Epithelial cell of prostate (primary cell): ENCODE measurements around the gene MCC.

Experiments used
- DNase-seq: peaks from one replicate; pipeline ENCODE4 v3.0.0-alpha.2; 2011; ENCODE audit warnings: low read depth, low spot score
- H3K27ac ChIP-seq: fragments of 450-650 bp; 2 replicates; pipeline ENCODE4 v1.5.1; 2017; ENCODE audit warnings: mild to moderate bottlenecking

Gene MCC

DNA sequence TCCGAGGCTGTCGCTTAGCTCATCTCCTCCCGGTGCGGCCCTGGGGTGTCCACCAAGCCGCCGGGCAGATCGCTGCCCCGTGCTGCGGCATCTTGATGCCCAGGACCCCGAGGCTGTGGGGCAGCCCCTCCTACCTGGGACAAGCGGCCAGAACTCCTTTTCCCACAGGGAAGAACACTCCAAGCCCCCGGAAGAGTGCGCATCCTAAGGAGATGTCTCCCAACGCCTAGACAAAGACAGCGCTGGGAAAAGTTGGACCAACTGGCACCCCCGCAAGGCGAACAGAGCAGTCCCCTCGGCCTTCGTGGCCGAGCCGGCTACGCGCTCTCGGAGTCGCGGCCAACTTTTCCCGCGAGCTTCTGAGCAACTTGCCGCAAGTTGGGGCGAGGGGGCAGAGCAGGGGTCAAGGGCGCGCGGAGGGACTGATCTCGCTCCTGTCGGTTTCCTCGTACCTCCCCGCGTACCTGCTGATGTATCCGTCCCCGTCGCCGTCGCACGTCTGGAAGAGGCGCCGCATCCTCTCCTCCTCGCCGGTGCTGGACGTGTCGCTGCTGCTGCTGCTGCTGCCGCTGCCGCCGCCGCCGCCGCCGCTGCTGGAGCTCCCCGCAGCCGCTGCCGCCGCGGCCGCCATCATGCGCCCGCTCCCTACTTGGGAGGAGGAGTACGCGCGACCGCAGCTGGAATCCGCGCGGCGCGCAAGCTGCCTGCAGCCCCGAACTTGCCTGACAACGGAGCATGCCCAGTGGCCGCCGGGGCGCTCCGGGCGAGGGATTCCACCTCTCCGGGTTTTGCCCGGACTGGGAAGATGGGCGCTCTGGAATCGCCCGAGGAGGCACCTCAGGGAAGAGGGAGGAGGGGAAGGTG lies at the start of gene MCC:
Gene MCC, minus strand, starts transcription at position 673 of the 864 bp plus-strand sequence.
- peak; percentile 78 for DNase-seq
- H3K27ac ChIP-seq = peak within 1 kb of the TSS; percentile 80

DNA sequence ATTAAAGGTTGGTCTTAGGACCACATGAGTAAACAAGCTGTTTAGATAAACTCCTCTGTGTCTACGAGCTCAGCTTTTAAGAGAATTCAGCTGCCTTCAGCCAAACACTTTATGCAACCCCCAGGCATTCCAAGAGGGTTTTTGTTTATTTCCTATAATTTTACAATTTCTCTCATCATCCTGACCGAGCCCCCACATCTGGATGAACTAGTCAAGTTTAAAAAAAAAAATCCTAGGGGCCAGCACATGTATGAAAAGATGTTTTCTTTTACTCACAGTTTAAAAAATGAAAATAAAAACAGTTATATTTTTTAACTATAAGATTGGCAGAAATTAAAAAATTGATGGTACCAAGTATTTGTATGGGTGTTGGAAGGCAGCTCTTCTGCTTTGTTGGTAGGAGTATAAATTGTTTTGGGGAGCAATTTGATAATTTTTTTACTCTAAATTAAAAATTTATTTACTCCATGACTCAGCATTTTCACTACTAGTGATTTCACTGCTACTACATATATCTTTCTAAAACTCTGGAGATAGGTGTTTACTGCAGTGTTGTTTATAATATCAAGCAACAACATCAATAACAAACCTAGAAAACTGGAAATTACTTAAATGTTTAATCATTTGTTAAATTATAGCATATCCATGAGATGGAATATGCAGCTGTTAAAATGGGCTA lies 43.4 kb upstream of the MCC start:
- no peak for DNase-seq
- H3K27ac ChIP-seq = no peak overlapping the region

DNA sequence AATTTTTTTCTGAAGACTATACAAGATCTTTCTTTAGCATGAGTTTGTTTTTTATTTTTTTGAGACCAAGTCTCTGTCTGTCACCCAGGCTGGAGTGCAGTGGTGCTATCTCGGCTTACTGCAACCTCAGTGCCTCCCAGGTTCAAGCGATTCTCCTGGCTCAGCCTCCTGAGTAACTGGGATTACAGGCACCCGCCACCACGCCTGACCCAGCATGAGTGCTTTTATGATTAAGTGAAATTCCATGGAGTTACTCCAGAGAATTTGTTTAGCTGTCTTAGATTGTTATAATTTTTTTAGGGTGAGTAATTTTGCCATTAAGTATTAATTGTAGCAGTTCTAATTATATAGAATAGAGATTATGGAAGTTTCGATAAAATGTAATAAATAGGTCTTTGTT lies 39.5 kb upstream of the MCC start:
- no peak overlapping the region for H3K27ac ChIP-seq
- DNase-seq = no peak

- no peak overlapping the region for H3K27ac ChIP-seq
Measured at GRCh38 chr5:113526421-113526820, 38.2 kb upstream of the MCC start.

GRCh38 chr5:113524927-113525326 lies 36.7 kb upstream of the MCC start:
- H3K27ac ChIP-seq = no peak overlapping the region
- no peak for DNase-seq

More at GRCh38 chr5:113526421-113526820, 38.2 kb upstream of the MCC start:
- DNase-seq = no peak

GRCh38 chr5:113523168-113523567 lies 34.9 kb upstream of the MCC start:
- H3K27ac ChIP-seq = no peak overlapping the region
- no peak for DNase-seq

DNA sequence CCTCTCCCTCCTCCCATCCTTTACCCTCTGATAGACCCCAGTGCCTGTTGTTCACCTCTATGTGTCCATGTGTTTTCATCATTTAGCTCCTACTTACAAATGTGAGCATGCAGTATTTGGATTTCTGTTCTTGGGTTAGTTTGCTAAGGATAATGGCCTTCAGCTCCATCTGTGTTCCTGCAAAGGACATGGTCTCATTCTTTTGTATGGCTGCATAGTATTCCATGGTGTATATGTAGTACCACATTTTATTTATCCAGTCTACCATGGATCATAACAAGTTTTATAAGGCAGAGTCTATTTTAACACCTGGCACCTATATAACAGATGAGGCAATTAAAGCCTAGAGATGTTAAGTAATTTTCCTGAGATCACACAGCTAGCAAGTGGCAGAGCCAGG lies 32.6 kb upstream of the MCC start:
- DNase-seq = no peak
- no peak overlapping the region for H3K27ac ChIP-seq

DNA sequence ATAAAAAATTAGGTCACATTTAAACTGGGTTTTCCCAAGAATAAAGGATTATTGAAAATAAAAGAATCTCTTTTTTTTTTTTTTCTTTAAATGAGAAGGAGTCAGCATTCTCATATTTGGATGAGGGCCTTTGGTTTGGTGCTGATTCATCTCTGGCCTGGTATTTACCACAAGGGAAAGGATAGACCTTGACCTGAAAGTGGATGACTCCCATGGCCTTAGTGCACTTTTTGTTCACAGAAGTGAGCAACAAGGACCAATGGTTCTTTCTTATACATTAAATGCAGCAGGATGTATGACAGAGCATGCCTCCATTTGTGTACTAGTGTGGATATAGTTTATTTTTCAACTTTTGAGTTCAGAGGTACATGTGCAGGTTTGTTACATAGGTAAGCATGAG lies 32.2 kb upstream of the MCC start:
- no peak for DNase-seq
- no peak overlapping the region for H3K27ac ChIP-seq

- DNase-seq = no peak
- no peak overlapping the region for H3K27ac ChIP-seq
Measured at GRCh38 chr5:113519412-113519811, 31.2 kb upstream of the MCC start.

- H3K27ac ChIP-seq = no peak overlapping the region
- DNase-seq = no peak
Measured at GRCh38 chr5:113518884-113519283, 30.6 kb upstream of the MCC start.

- no peak for DNase-seq
- H3K27ac ChIP-seq = peak overlapping the region; percentile 66
Measured at GRCh38 chr5:113514289-113514635, 26.0 kb upstream of the MCC start.

DNA sequence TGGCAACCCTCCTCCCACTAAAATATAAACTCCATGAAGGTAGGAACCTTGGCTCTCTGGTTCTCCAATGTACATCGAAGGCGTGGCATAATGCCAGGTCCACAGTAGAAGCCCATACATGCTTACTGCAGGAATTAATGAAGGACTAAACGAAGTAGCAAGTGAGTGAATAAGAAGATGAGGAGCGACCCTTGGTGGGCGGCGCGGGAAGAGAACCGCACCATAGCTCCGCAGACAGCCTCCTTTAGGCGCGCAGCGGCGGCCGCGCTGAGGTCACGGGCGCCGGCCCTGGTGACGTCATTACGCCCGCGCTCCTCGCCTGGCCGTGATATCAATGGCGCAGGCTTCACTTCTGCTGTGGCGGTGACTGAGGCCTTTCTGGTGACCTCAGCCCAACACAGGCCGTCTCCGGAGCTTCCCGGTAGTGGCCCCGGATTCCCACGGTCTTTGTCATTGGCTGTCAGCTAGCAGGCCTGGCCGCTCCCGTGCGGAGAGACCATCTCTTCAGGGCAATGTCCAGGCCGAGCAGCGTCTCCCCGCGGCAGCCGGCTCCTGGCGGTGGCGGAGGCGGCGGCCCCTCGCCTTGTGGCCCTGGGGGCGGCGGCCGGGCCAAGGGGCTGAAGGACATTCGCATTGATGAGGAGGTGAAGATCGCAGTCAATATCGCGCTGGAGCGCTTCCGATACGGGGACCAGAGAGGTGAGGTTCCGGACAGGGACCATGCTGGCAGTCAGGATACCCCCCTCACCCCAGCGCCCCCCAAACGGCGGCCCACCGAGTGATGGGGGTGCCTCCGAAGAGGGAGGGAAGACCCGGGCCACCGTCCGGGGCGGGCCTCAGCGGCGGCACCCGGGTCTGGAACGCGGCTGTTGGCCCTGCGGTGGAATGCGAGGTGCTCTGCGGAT lies 25.4 kb upstream of the MCC start, which contains the start of gene YTHDC2:
Gene YTHDC2, plus strand, starts transcription at position 311 of the 905 bp plus-strand sequence. Its CDS starts 202 bp downstream, at position 513.
- peak within 1 kb of the TSS; percentile 66 for H3K27ac ChIP-seq
- DNase-seq = no peak

- DNase-seq = no peak
- H3K27ac ChIP-seq = peak overlapping the region; percentile 66
Measured at GRCh38 chr5:113512341-113512740, 24.1 kb upstream of the MCC start.

- H3K27ac ChIP-seq = no peak overlapping the region
- no peak for DNase-seq
Measured at GRCh38 chr5:113510836-113511451, 22.7 kb upstream of the MCC start.

DNA sequence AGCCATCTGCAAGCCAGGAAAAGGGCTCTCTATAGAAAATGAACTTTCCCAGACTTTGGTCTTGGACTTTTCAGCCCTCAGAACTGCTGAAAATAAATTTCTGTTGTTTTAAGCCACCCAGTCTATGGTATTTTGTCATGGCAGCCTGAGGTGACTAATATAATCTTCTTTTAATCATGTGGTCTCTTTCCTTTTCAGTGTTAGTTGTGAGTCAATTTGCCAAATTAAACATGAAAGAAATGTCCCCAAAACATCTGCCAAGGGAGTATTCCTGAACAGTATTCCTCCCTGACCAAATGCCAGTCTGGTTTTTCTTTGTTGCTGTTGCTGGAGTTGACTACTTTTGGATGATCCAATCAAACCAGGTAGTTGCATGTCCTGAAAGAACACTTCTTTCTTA lies 20.5 kb upstream of the MCC start:
- DNase-seq = no peak
- H3K27ac ChIP-seq = no peak overlapping the region

DNA sequence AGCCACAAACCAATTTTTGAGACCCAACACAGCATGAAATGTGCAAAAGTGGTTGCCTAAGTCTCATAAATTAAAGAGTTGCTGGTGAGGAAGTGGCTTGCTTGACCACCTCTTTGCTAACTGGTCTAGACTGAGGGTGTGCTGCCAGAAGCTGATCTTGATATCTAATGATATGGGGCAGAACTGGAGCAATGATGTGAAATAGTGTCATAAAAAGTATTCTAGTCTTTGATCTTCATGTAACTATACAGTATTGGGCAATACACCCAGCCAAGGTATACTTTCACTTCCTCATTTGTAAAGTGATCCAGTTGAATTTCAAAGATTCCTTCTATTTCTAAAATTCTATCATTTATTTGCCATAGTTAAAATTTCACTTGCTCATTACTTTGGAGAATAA lies 19.3 kb upstream of the MCC start:
- no peak overlapping the region for H3K27ac ChIP-seq
- DNase-seq = no peak

GRCh38 chr5:113505181-113505580 lies 16.9 kb upstream of the MCC start:
- peak overlapping the region; percentile 33 for H3K27ac ChIP-seq
- DNase-seq = peak; percentile 45

DNA sequence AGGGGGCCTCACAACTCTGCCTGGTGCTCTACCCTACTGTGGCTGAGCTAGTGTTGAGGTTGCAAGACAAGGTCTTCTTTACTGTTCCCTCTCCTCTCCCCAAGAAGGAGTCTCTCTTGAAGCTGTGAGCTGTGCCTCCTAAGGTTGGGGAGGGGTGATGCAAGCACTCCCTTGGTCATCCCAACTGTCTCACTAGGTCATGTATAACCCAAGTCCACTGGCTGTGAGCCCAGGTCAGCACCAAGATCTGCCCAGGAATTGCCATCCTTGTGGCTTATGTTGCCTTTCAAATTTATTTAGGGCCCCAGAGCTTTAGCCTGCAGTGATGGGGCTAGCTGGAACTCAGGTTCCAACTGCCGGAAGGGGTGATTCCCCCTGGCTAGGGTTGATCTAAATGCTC lies 14.9 kb upstream of the MCC start:
- no peak for DNase-seq
- H3K27ac ChIP-seq = no peak overlapping the region

DNA sequence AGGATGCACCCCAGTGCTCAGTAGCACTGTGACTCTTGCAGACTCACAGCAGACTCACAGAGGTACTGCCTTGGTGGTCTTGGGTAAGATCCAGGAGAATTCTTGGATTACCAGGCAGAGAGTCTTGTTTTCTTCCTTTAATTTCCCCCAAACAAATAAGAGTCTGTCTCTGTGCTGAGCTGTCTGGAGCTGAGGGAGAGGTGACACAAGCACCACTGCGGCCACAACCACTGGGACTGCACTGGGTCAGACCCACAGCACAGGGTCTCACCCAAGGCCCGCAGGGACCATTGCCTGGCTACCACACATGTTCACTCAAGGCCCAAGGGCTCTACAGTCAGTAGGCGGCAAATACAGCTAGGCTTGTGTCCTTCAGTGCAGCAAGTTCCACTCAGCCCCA lies 13.8 kb upstream of the MCC start:
- DNase-seq = no peak
- H3K27ac ChIP-seq = no peak overlapping the region

DNA sequence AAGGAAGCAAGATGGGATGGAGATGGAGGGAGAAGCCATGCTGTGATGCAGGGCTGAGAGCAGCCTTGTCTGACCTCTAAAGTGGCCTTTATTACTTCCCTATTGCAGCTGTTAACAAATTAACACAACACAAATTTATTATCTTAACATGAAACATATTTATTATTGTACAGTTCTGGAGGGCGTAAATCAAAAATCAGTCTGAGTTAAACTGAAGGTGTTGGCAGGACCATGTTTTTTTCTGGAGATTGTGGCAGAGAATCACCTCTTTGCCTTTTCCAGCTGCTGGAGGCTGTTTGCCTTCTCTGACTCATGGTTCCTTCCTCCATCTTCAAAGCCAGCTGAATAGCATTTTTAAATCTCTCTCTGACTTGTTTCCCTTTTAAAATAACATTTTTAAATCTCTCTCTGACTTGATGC lies 7.2 kb upstream of the MCC start:
- DNase-seq = no peak
- H3K27ac ChIP-seq = peak overlapping the region; percentile 18
